ENCODE data around the gene TNRC6B. TPM values are rescaled to one million over a fixed set of nuclear protein-coding genes. Genes with fewer than 3 reads are reported as not detected.

The TNRC6B gene
- total and polyA plus RNA-seq, 2 of the 13 experiments (the other 11 are each of a cell fraction or from before 2014, with no cell fraction given) = 8.9 to 13.2 TPM

- no peak for TF ChIP-seq GTF3A (CRISPR knock-in tag; conservative IDR thresholded peaks at IDR 0.05)
- TF ChIP-seq ZNF589 (CRISPR knock-in tag; conservative IDR thresholded peaks at IDR 0.05) = no peak
- TF ChIP-seq HOXA3 (CRISPR knock-in tag; IDR thresholded peaks at IDR 0.05) = peak; percentile 58; the same call in 1 of the 2 replicates
- no peak for TF ChIP-seq WIZ (CRISPR knock-in tag; IDR thresholded peaks at IDR 0.05)
- peak; percentile 59 for TF ChIP-seq ERF (CRISPR knock-in tag; IDR thresholded peaks at IDR 0.05)
- TF ChIP-seq ZNF740 (CRISPR knock-in tag; IDR thresholded peaks at IDR 0.05) = no peak
- peak; percentile 81 for TF ChIP-seq ZNF614 (CRISPR knock-in tag; IDR thresholded peaks at IDR 0.05; ENCODE audit: borderline replicate concordance)
- TF ChIP-seq ZBED4 (CRISPR knock-in tag; IDR thresholded peaks at IDR 0.05; ENCODE audit: borderline replicate concordance) = no peak
- peak; percentile 33; the same call in 1 of the 2 replicates for TF ChIP-seq AFF4 (CRISPR knock-in tag; IDR thresholded peaks at IDR 0.05)
- TF ChIP-seq LCORL (IDR thresholded peaks at IDR 0.05) = 0 out of 2 replicates have a peak, but pooled peaks have one; percentile 24
- no peak for TF ChIP-seq LCORL (CRISPR knock-in tag; IDR thresholded peaks at IDR 0.05)
- no peak for TF ChIP-seq ZNF775 (CRISPR knock-in tag; IDR thresholded peaks at IDR 0.05; ENCODE audit: borderline replicate concordance)
- TF ChIP-seq ELF3 (CRISPR knock-in tag; IDR thresholded peaks at IDR 0.05) = peak; percentile 93
- TF ChIP-seq RFX5 (IDR thresholded peaks at IDR 0.05; ENCODE audit: low read depth, low read length) = 0 out of 2 replicates have a peak, but pooled peaks have one; percentile 20
- no peak for TF ChIP-seq FOXM1 (CRISPR knock-in tag; IDR thresholded peaks at IDR 0.05)
- no peak for TF ChIP-seq ZBTB20 (CRISPR knock-in tag; IDR thresholded peaks at IDR 0.05; ENCODE audit: borderline replicate concordance, low read depth)
- no peak for TF ChIP-seq ZBTB44 (CRISPR knock-in tag; IDR thresholded peaks at IDR 0.05)
- peak; percentile 97 for TF ChIP-seq POLR2G (IDR thresholded peaks at IDR 0.05; ENCODE audit: low read depth, low read length)
Observed at GRCh38 chr22:40177738-40178416, at the start of gene TNRC6B (continued).
